OCI-LY1 (cell line): ENCODE measurements around the gene ITGB4.

Source experiments
- CTCF ChIP-seq: fragments of 200-600 bp; sonication (generic), shearing (Covaris generic); IDR thresholded peaks from 2 replicates; pipeline ENCODE4 v1.5.1; 2017; ENCODE audit warnings: mild to moderate bottlenecking, antibody characterized with exemption, low read length, moderate library complexity, mixed read lengths
- EZH2 ChIP-seq: fragments of 200-600 bp; sonication (generic), shearing (Covaris generic); IDR thresholded peaks from 2 replicates; pipeline ENCODE4 v1.8.0; 2017; ENCODE audit warnings: borderline replicate concordance, mixed run types, mild to moderate bottlenecking, antibody characterized with exemption, low read length, moderate library complexity, mixed read lengths

- TF ChIP-seq CTCF (no peak), EZH2 (no peak)
Measured at GRCh38 chr17:75759457-75759856, 38.2 kb downstream of the ITGB4 start.
